Glutamatergic neuron (in vitro differentiated cells): ENCODE results near the gene GPATCH1. TPM values are rescaled to one million over a fixed set of nuclear protein-coding genes. Genes with fewer than 3 reads are reported as not detected.

Experiments
- DNase-seq: peaks from one replicate; pipeline ENCODE4 v3.0.0; 2022
- H3K27ac Mint-ChIP-seq: one replicate; pipeline ENCODE4 v1.8.0; 2020; ENCODE audit warnings: mild to moderate bottlenecking, mixed read lengths, inconsistent platforms; ENCODE audit not compliant: unreplicated experiment
- H3K27me3 Mint-ChIP-seq: one replicate; pipeline ENCODE4 v1.8.0; 2020; ENCODE audit warnings: mild to moderate bottlenecking, moderate library complexity, mixed read lengths, inconsistent platforms; ENCODE audit not compliant: unreplicated experiment
- H3K36me3 Mint-ChIP-seq: one replicate; pipeline ENCODE4 v1.8.0; 2020; ENCODE audit warnings: mild to moderate bottlenecking, mixed read lengths, inconsistent platforms; ENCODE audit not compliant: unreplicated experiment
- H3K4me1 Mint-ChIP-seq: one replicate; pipeline ENCODE4 v1.8.0; 2020; ENCODE audit warnings: mild to moderate bottlenecking, low read depth, mixed read lengths, inconsistent platforms; ENCODE audit not compliant: unreplicated experiment
- H3K4me3 Mint-ChIP-seq: one replicate; pipeline ENCODE4 v1.8.0; 2020; ENCODE audit warnings: mild to moderate bottlenecking, mixed read lengths, inconsistent platforms; ENCODE audit not compliant: unreplicated experiment
- H3K9me3 Mint-ChIP-seq: one replicate; pipeline ENCODE4 v1.8.0; 2020; ENCODE audit warnings: mild to moderate bottlenecking, moderate library complexity, mixed read lengths, inconsistent platforms; ENCODE audit not compliant: unreplicated experiment
- CTCF ChIP-seq: fragments of 200-600 bp; sonication (generic); IDR thresholded peaks from one replicate; pipeline ENCODE4 v1.5.0; 2021; ENCODE audit not compliant: partially characterized antibody, unreplicated experiment
- total RNA-seq: library from RNA; stranded (reverse); fragmentation: NEBNext Ultra II Directional; extraction: Animal tissue kit (Norgen Biotek cat#: 25700); gene quantifications from one replicate; pipeline ENCODE4 v1.2.1, GENCODE V29; 2021; ENCODE audit not compliant: unreplicated experiment

The GPATCH1 gene
- total RNA-seq, 1 donor from 2014 or later, result 8.8 TPM

- Mint-ChIP-seq H3K36me3 (no peaks in the 10 kb centered on the region), H3K4me1 (peaks cover 11% of the 10 kb centered on the region), H3K4me3 (peak overlapping the region; percentile 93), H3K9me3 (peaks cover 26% of the 10 kb centered on the region), H3K27me3 (peaks cover 13% of the 10 kb centered on the region), H3K27ac (no peak overlapping the region)
- DNase-seq, result no peak
- TF ChIP-seq CTCF, result no peak
Measured at GRCh38 chr19:33175156-33175782, 94.3 kb downstream of the GPATCH1 start.

- no peak for TF ChIP-seq CTCF
- H3K36me3 Mint-ChIP-seq, result no peaks in the 10 kb centered on the region
- peaks cover 27% of the 10 kb centered on the region for H3K9me3 Mint-ChIP-seq
- peaks cover 11% of the 10 kb centered on the region for H3K4me1 Mint-ChIP-seq
- H3K4me3 Mint-ChIP-seq, result peak overlapping the region; percentile 93
- peaks cover 13% of the 10 kb centered on the region for H3K27me3 Mint-ChIP-seq
- peak overlapping the region; percentile 80 for H3K27ac Mint-ChIP-seq
- peak; percentile 31 for DNase-seq
Measured at GRCh38 chr19:33175886-33176669, 95.1 kb downstream of the GPATCH1 start.

GRCh38 chr19:33176670-33177416, 95.9 kb downstream of the GPATCH1 start:
- Mint-ChIP-seq H3K4me3 (peak overlapping the region; percentile 93), H3K36me3 (no peaks in the 10 kb centered on the region), H3K9me3 (peaks cover 27% of the 10 kb centered on the region), H3K27ac (peak overlapping the region; percentile 94), H3K4me1 (peaks cover 11% of the 10 kb centered on the region), H3K27me3 (peaks cover 13% of the 10 kb centered on the region)
- no peak for TF ChIP-seq CTCF
- peak; percentile 96 for DNase-seq

GRCh38 chr19:33177417-33177979, 96.5 kb downstream of the GPATCH1 start:
- TF ChIP-seq CTCF, result peak; percentile 62
- DNase-seq, result peak; percentile 83

More at GRCh38 chr19:33177417-33177979, 96.5 kb downstream of the GPATCH1 start:
- peaks cover 11% of the 10 kb centered on the region for H3K4me1 Mint-ChIP-seq
- H3K27ac Mint-ChIP-seq, result peak overlapping the region; percentile 78
- no peaks in the 10 kb centered on the region for H3K36me3 Mint-ChIP-seq
- H3K9me3 Mint-ChIP-seq, result peaks cover 27% of the 10 kb centered on the region
- H3K27me3 Mint-ChIP-seq, result peaks cover 13% of the 10 kb centered on the region
- peak overlapping the region; percentile 83 for H3K4me3 Mint-ChIP-seq

Other genes with a start within 250 kb of the GPATCH1 start
- 0.64 TPM for gene SLC7A9, start 211.4 kb upstream of the GPATCH1 start, total RNA-seq
- gene CEP89, start 109.2 kb upstream of the GPATCH1 start, total RNA-seq, result 42.5 TPM
- gene FAAP24, start 108.9 kb upstream of the GPATCH1 start, total RNA-seq, result 1.4 TPM
- gene RHPN2, start 16.3 kb upstream of the GPATCH1 start, total RNA-seq, result 1.8 TPM
- not detected for gene WDR88, start 50.9 kb downstream of the GPATCH1 start, total RNA-seq
- gene LRP3, start 113.1 kb downstream of the GPATCH1 start, total RNA-seq, result 46.9 TPM
- not detected for gene SLC7A10, start 144.7 kb downstream of the GPATCH1 start, total RNA-seq
- gene CEBPA, start 221.4 kb downstream of the GPATCH1 start, total RNA-seq, result 0.66 TPM